Upper lobe of left lung (tissue), 6 donors: ENCODE measurements around the gene TBC1D14. TPM values are rescaled to one million over a fixed set of nuclear protein-coding genes. Genes with fewer than 3 reads are reported as not detected.
"Not testable (repeated sequence)": the region's sequence is repeated elsewhere in the genome, so short reads cannot be mapped to it uniquely, and the experiment has no call there.

Source experiments
- ATAC-seq, 2 donors: fragments of 200-7000 bp; cut with Tn5 transposase; one replicate each; pipeline ENCODE4 v1.9.1; 2022; ENCODE audit warnings: mild to moderate bottlenecking in 2 of 2, moderate library complexity in 2 of 2; ENCODE audit not compliant: low FRiP score in 2 of 2
- DNase-seq, 2 donors: peaks; one replicate each; pipeline ENCODE4 v3.0.0-alpha.2; 2019 to 2020
- H3K27ac ChIP-seq, 4 donors: fragments of 200-600 bp; sonication (generic); one replicate each; pipeline ENCODE4 v1.5.1; 2016 to 2019
- H3K27me3 ChIP-seq, 4 donors: fragments of 200-600 bp; sonication (generic); one replicate each; pipeline ENCODE4 v1.5.1; 2017 to 2019
- H3K36me3 ChIP-seq, 4 donors: fragments of 200-600 bp; sonication (generic); one replicate each; pipeline ENCODE4 v1.5.1; 2016 to 2019
- H3K4me1 ChIP-seq, 4 donors: fragments of 200-600 bp; sonication (generic); one replicate each; pipeline ENCODE4 v1.5.1; 2018 to 2019
- H3K4me3 ChIP-seq, 4 donors: fragments of 200-600 bp; sonication (generic); one replicate each; pipeline ENCODE4 v1.5.1; 2017 to 2019; ENCODE audit warnings: mild to moderate bottlenecking in 2 of 4, moderate library complexity in 1 of 4
- H3K9me3 ChIP-seq, 4 donors: fragments of 200-600 bp; sonication (generic); one replicate each; pipeline ENCODE4 v1.5.1; 2018 to 2019
- EP300 ChIP-seq, 4 donors: sonication (generic); formaldehyde crosslinking; IDR thresholded peaks; one replicate each; pipeline ENCODE4 v1.5.1; 2017; ENCODE audit warnings: antibody characterized with exemption in 4 of 4, control low read depth in 2 of 4
- POLR2A ChIP-seq, 4 donors: fragments of 450-650 bp; IDR thresholded peaks; one replicate each; pipeline ENCODE4 v1.5.1; 2016 to 2017; ENCODE audit warnings: antibody characterized with exemption in 4 of 4, mild to moderate bottlenecking in 2 of 4
- POLR2AphosphoS5 ChIP-seq, 2 donors: sonication (generic); formaldehyde crosslinking; IDR thresholded peaks; one replicate each; pipeline ENCODE4 v1.5.1; 2017; ENCODE audit warnings: antibody characterized with exemption in 2 of 2
- WGBS, 2 donors: methylation state at CpG; one replicate each; pipeline ENCODE4 v1.1.5; 2017 to 2018; 5-methylcytosine and 5-hydroxymethylcytosine counted together
- total RNA-seq, 6 donors: library from RNA; depleted of rRNA in 4 of 6; stranded (reverse); fragments of >200 nt in 4 of 6; gene quantifications; one replicate each; pipeline versions ENCODE4 v1.1.0 to v1.2.1, GENCODE V29; 2016 to 2021
- TF ChIP-seq, protein P1 (sequence below), 6 experiments: fragments of 450-650 bp in 4 of 6; fragments of 200-600 bp in 2 of 6; sonication (generic) in 2 of 6; IDR thresholded peaks; one replicate each; pipeline ENCODE4 v1.5.1; 2016 to 2019; ENCODE audit warnings: antibody characterized with exemption in 6 of 6
- donor health status: DM: no; HTN: no; CAD: no; lungs with moderate emphysema.
- donor health status: DM: no; HTN: yes; CAD: no; lungs with severe emphysema.

The TBC1D14 gene
- total RNA-seq, 6 donors from 2014 or later, result 47.7 to 61.8 (median 57.8) TPM

DNA sequence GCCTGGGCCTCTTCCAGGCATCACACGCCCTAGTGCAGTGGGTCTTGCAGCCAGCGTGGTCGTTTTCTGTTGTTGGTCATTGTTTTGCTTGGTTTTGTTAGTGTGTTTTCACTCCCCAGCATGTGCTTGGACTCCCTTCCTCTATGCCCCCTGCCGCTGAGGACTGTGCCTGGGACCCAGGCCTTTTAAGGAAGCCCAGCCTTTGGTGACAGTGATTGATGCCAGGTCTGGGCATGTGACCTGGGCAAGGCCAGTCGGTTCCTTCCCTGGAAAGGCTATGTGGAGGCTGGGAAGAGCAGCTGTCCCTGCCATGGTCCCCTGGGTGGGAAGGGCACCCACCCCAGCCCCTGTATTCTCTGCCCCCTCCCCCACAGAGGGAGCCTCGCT, 167.1 kb downstream of the TBC1D14 start:
- Histone ChIP-seq H3K27me3 (no peaks in the 10 kb centered on the region), H3K4me3 (no peak overlapping the region), H3K27ac (no peak overlapping the region), H3K4me1 (no peaks in the 10 kb centered on the region), H3K9me3 (no peaks in the 10 kb centered on the region), H3K36me3 (no peaks in the 10 kb centered on the region)
- ATAC-seq, result no peak
- DNase-seq, result no peak
- TF ChIP-seq EP300 (IDR thresholded peaks at IDR 0.05) (no peak), POLR2AphosphoS5 (IDR thresholded peaks at IDR 0.05) (no peak), POLR2A (IDR thresholded peaks at IDR 0.05) (no peak)
- TF ChIP-seq, protein P1, sequence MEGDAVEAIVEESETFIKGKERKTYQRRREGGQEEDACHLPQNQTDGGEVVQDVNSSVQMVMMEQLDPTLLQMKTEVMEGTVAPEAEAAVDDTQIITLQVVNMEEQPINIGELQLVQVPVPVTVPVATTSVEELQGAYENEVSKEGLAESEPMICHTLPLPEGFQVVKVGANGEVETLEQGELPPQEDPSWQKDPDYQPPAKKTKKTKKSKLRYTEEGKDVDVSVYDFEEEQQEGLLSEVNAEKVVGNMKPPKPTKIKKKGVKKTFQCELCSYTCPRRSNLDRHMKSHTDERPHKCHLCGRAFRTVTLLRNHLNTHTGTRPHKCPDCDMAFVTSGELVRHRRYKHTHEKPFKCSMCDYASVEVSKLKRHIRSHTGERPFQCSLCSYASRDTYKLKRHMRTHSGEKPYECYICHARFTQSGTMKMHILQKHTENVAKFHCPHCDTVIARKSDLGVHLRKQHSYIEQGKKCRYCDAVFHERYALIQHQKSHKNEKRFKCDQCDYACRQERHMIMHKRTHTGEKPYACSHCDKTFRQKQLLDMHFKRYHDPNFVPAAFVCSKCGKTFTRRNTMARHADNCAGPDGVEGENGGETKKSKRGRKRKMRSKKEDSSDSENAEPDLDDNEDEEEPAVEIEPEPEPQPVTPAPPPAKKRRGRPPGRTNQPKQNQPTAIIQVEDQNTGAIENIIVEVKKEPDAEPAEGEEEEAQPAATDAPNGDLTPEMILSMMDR (IDR thresholded peaks at IDR 0.05), result no peak
- WGBS, 2 donors, result 61 to 62% methylated on average over 5 to 6 of the region's 6 CpGs

DNA sequence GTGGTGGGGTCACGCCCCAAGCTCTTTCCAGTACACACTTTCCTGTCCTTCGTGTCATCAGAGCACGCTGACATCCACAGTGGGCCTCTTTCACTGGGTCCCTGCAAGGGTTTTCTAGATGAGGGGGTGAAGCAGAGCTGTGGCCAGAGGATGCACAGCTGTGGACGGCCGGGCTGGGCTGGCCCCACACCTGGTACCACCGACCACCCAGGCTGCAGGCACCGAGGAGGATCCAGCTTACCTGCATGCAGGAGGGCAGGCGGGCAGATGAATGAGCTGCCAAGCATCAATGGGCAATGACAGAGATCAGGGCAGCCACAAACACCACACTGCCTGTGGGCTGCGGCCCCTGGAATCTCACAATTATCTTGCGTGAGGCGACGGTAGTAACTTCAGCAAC, 167.7 kb downstream of the TBC1D14 start:
- no peaks in the 10 kb centered on the region for H3K9me3 ChIP-seq
- TF ChIP-seq EP300 (IDR thresholded peaks at IDR 0.05), result no peak
- no peak overlapping the region for H3K4me3 ChIP-seq
- no peaks in the 10 kb centered on the region for H3K4me1 ChIP-seq
- no peak overlapping the region for H3K27ac ChIP-seq
- H3K36me3 ChIP-seq, result no peaks in the 10 kb centered on the region
- 92 to 93% methylated on average over 9 to 11 of the region's 12 CpGs for WGBS, 2 donors
- ATAC-seq, result no peak
- no peaks in the 10 kb centered on the region for H3K27me3 ChIP-seq
- DNase-seq, result no peak

DNA sequence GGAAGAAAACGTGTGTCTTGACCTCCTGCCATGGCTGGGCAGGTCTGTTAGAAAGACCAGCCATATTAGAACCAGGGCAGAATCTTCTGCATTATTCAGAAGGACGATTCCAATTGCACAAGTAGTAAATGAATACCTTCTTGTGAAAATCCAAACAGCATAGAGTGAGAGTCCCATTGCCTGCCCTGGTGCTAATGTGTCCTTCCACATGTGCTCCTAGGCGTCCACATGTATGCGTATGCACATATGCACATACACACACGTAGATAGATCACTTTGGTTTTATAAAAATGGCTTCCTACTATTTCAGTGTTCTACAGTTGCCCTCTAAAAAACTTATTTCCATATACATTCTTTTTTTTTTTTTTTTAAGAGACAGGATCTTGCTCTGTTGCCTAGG, 168.4 kb downstream of the TBC1D14 start:
- no peaks in the 10 kb centered on the region for H3K27me3 ChIP-seq
- no peaks in the 10 kb centered on the region for H3K9me3 ChIP-seq
- H3K4me1 ChIP-seq, result no peaks in the 10 kb centered on the region
- no peak overlapping the region for H3K27ac ChIP-seq
- WGBS, 2 donors, result 90 to 91% methylated on average over 5 of the region's 5 CpGs
- no peak for DNase-seq
- no peaks in the 10 kb centered on the region for H3K36me3 ChIP-seq
- no peak for ATAC-seq
- TF ChIP-seq EP300 (IDR thresholded peaks at IDR 0.05), result no peak
- TF ChIP-seq POLR2A (IDR thresholded peaks at IDR 0.05), result no peak
- TF ChIP-seq POLR2AphosphoS5 (IDR thresholded peaks at IDR 0.05), result no peak
- TF ChIP-seq, protein P1 (IDR thresholded peaks at IDR 0.05), result no peak
- H3K4me3 ChIP-seq, result no peak overlapping the region

DNA sequence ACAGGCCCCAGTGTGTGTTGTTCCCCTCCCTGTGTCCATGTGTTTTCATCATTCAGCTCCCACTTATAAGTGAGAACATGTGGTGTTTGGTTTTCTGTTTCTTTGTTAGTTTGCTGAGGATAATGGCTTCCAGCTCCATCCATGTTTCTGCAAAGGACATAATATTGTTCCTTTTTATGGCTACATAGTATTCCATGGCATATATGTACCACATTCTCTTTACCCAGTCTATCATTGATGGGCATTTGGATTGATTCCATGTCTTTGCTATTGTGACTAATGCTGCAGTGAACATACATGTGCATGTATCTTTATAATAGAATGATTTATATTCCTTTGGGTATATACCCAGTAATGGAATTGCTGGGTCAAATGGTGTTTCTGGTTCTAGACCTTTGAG, 169.9 kb downstream of the TBC1D14 start:
- not testable (repeated sequence) for DNase-seq, H3K27me3 ChIP-seq, H3K27ac ChIP-seq, H3K4me3 ChIP-seq, H3K9me3 ChIP-seq, H3K4me1 ChIP-seq, H3K36me3 ChIP-seq, ATAC-seq

DNA sequence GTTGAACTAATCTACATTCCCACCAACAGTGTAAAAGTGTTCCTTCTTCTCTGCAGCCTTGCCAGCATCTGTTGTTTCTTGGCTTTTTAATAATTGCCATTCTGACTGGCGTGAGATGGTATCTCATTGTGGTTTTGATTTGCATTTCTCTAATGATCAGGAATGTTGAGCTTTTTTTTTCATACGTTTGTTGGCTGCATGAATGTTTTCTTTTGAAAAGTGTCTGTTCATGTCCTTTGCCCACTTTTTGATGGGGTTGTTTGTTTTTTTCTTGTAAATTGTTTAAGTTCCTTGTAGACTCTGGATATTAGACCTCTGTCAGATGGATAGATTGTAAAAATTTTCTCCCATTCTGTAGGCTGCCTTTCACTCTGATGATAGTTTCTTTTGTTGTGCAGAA, 170.3 kb downstream of the TBC1D14 start:
- 80 to 86% methylated on average over 2 of the region's 2 CpGs for WGBS, 2 donors
- H3K9me3 ChIP-seq, H3K27me3 ChIP-seq, DNase-seq, H3K27ac ChIP-seq, ATAC-seq, H3K4me3 ChIP-seq, H3K4me1 ChIP-seq, H3K36me3 ChIP-seq: not testable (repeated sequence)

Other genes with a start within 250 kb of the TBC1D14 start
- gene S100P, start 215.9 kb upstream of the TBC1D14 start, total RNA-seq, result 10 to 100 TPM in 2 of 6 donors, 1 to 10 TPM in 2, not detected in 2; 4.1 to 22.4 (median 13.3) TPM
- 10 to 100 TPM; 24.6 to 71.3 (median 50.8) TPM for gene MRFAP1L1, start 200.0 kb upstream of the TBC1D14 start, total RNA-seq
- 10 to 100 TPM; 11.5 to 26.8 (median 15.3) TPM for gene BLOC1S4, start 193.7 kb upstream of the TBC1D14 start, total RNA-seq
- 10 to 100 TPM; 22.6 to 45.0 (median 24.4) TPM for gene KIAA0232, start 127.1 kb upstream of the TBC1D14 start, total RNA-seq
- gene TADA2B, start 133.5 kb downstream of the TBC1D14 start, total RNA-seq, result 10 to 100 TPM; 20.8 to 29.0 (median 26.2) TPM
- gene GRPEL1, start 158.2 kb downstream of the TBC1D14 start, total RNA-seq, result 10 to 100 TPM in 5 of 6 donors, 1 to 10 TPM in 1; 9.4 to 29.0 (median 24.2) TPM